DND-41 (cell line): ENCODE data around the gene FAM222A.

Experiments used
- ATAC-seq: fragments of 200-7000 bp; cut with Tn5 transposase; 3 replicates; pipeline ENCODE4 v1.9.1; 2021; ENCODE audit warnings: low read depth; ENCODE audit not compliant: insufficient read depth
- DNase-seq: peaks from one replicate; pipeline ENCODE4 v3.0.0-alpha.2; 2020
- H2AFZ ChIP-seq: 2 replicates; pipeline ENCODE4 v1.6.0; 2012; ENCODE audit warnings: low read depth, low read length
- H3K27ac ChIP-seq: 2 replicates; pipeline ENCODE4 v1.5.1; 2012; ENCODE audit warnings: low read length, inconsistent platforms
- H3K27me3 ChIP-seq: fragments of 200-600 bp; sonication (generic); 2 replicates; pipeline ENCODE4 v1.6.0; 2012; ENCODE audit warnings: low read length, mild to moderate bottlenecking, inconsistent platforms; ENCODE audit not compliant: insufficient read depth, poor library complexity
- H3K36me3 ChIP-seq: 2 replicates; pipeline ENCODE4 v1.5.1; 2012; ENCODE audit warnings: low read length, inconsistent platforms; ENCODE audit not compliant: insufficient read depth
- H3K4me1 ChIP-seq: 2 replicates; pipeline ENCODE4 v1.5.1; 2012; ENCODE audit warnings: mild to moderate bottlenecking, low read length; ENCODE audit not compliant: insufficient read depth
- H3K4me2 ChIP-seq: 2 replicates; pipeline ENCODE4 v1.6.0; 2012; ENCODE audit warnings: mild to moderate bottlenecking, moderate library complexity, low read length, inconsistent platforms; ENCODE audit not compliant: insufficient read depth
- H3K4me3 ChIP-seq, 2 experiments: fragments of 200-600 bp in 1 of 2; shearing (Covaris generic) in 1 of 2; 2 replicates each; pipeline ENCODE4 v1.5.1; 2012 to 2016; ENCODE audit warnings: inconsistent platforms in 2 of 2, low read length in 2 of 2, mild to moderate bottlenecking in 2 of 2, low read depth in 1 of 2, moderate library complexity in 1 of 2
- H3K79me2 ChIP-seq: 2 replicates; pipeline ENCODE4 v1.6.0; 2012; ENCODE audit warnings: low read length, inconsistent platforms; ENCODE audit not compliant: insufficient read depth
- H3K9ac ChIP-seq: 2 replicates; pipeline ENCODE4 v1.6.0; 2012; ENCODE audit warnings: low read depth, mild to moderate bottlenecking, inconsistent platforms, low read length, moderate library complexity
- H3K9me3 ChIP-seq: 2 replicates; pipeline ENCODE4 v1.5.1; 2012; ENCODE audit warnings: low read length, moderate library complexity, mild to moderate bottlenecking, inconsistent platforms; ENCODE audit not compliant: insufficient read depth, severe bottlenecking
- H4K20me1 ChIP-seq: 2 replicates; pipeline ENCODE4 v1.6.0; 2012; ENCODE audit warnings: low read length; ENCODE audit not compliant: insufficient read depth
- CTCF ChIP-seq: IDR thresholded peaks from 2 replicates; pipeline ENCODE4 v1.5.1; 2012; ENCODE audit warnings: borderline replicate concordance, low read length, moderate library complexity, mild to moderate bottlenecking; ENCODE audit not compliant: poor library complexity, severe bottlenecking; ENCODE audit errors: extremely low read depth
- EZH2 ChIP-seq: IDR thresholded peaks from 3 replicates; pipeline ENCODE4 v1.6.1; 2012; ENCODE audit warnings: borderline replicate concordance, low read depth, mild to moderate bottlenecking, moderate library complexity, low read length, inconsistent platforms; ENCODE audit not compliant: severe bottlenecking

FAM222A gene

GRCh38 chr12:109764123-109764522, 50.5 kb downstream of the FAM222A start:
- Histone ChIP-seq H3K79me2 (no peaks in the 10 kb centered on the region), H3K27ac (no peak overlapping the region), H3K4me1 (no peaks in the 10 kb centered on the region), H3K4me2 (no peak overlapping the region), H3K27me3 (no peaks in the 10 kb centered on the region), H3K9ac (no peak overlapping the region), H2AFZ (no peak overlapping the region), H3K9me3 (no peaks in the 10 kb centered on the region), H3K4me3 (no peak overlapping the region), H3K36me3 (no peaks in the 10 kb centered on the region), H4K20me1 (no peaks in the 10 kb centered on the region)
- no peak for DNase-seq
- no peak for ATAC-seq
- TF ChIP-seq EZH2 (no peak), CTCF (peak; percentile 27)

GRCh38 chr12:109764776-109765445, 51.3 kb downstream of the FAM222A start:
- DNase-seq (no peak), ATAC-seq (no peak)
- no peak for TF ChIP-seq CTCF
- TF ChIP-seq EZH2, result no peak
- H3K9ac ChIP-seq, result no peak overlapping the region
- H3K36me3 ChIP-seq, result no peaks in the 10 kb centered on the region
- no peaks in the 10 kb centered on the region for H3K9me3 ChIP-seq
- H3K4me2 ChIP-seq, result no peak overlapping the region
- no peak overlapping the region for H3K27ac ChIP-seq
- H3K27me3 ChIP-seq, result no peaks in the 10 kb centered on the region
- H4K20me1 ChIP-seq, result no peaks in the 10 kb centered on the region
- no peak overlapping the region for H3K4me3 ChIP-seq
- H3K79me2 ChIP-seq, result no peaks in the 10 kb centered on the region
- H2AFZ ChIP-seq, result no peak overlapping the region
- H3K4me1 ChIP-seq, result no peaks in the 10 kb centered on the region

- Histone ChIP-seq H3K27me3 (no peaks in the 10 kb centered on the region), H3K4me1 (no peaks in the 10 kb centered on the region), H3K27ac (no peak overlapping the region), H3K9ac (no peak overlapping the region), H3K36me3 (no peaks in the 10 kb centered on the region), H3K9me3 (no peaks in the 10 kb centered on the region), H3K4me2 (no peak overlapping the region), H4K20me1 (no peaks in the 10 kb centered on the region), H3K4me3 (no peak overlapping the region), H2AFZ (no peak overlapping the region), H3K79me2 (no peaks in the 10 kb centered on the region)
- no peak for ATAC-seq
- no peak for TF ChIP-seq CTCF
- TF ChIP-seq EZH2, result no peak
- no peak for DNase-seq
Observed at GRCh38 chr12:109765446-109765810, 51.8 kb downstream of the FAM222A start.
